Measurements from ENCODE around the gene GINS2. TPM values are rescaled to one million over a fixed set of nuclear protein-coding genes. Genes with fewer than 3 reads are reported as not detected.

GINS2 gene
- total RNA-seq, 1 experiment from 2014 or later: 71.9 TPM

DNA sequence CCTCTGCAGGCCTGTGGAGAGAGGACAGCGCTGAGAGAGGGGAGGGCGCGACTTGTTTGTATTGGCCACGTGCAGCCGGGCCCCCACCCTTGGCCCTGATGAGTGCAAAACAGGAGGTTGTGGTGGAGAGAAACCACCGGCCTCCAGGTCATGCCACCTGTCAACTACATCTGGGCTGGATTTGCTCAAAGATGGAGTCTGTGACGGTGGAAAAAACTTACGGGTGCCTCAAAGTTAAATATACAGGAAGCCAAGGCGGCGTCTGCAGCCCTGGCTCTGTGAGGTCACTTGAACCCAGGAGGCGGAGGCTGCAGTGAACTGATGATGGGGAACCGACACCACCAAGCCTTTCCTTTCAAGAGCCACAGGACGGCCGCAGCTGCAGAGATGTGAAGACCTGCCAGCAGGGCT, 46.5 kb upstream of the GINS2 start:
- Histone ChIP-seq H3K4me1 (ENCODE audit: insufficient read depth, low read length, poor library complexity, severe bottlenecking) (no peaks in the 10 kb centered on the region), H3K9me3 (ENCODE audit: low read depth, low read length, poor library complexity, severe bottlenecking) (no peaks in the 10 kb centered on the region), H3K27ac (ENCODE audit: low read depth, low read length, poor library complexity, severe bottlenecking) (no peak overlapping the region), H3K4me3 (ENCODE audit: low read depth, low read length, poor library complexity, severe bottlenecking) (no peak overlapping the region), H3K36me3 (ENCODE audit: insufficient read depth, low read length, poor library complexity, severe bottlenecking) (no peaks in the 10 kb centered on the region), H3K27me3 (replicated peaks; ENCODE audit: insufficient read depth, low read depth, low read length, poor library complexity) (no peaks in the 10 kb centered on the region)
- BruUV-seq (replicated peaks): no TSS peak
- ChIA-PET POLR2A (ENCODE audit: low non-redundant PET) (no interaction called here), CTCF (no interaction called here)
- no peak for DNase-seq (ENCODE audit: low spot score)
- TF ChIP-seq CTCF (conservative IDR thresholded peaks at IDR 0.05; ENCODE audit: low read depth, low read length) (no peak), EZH2 (IDR thresholded peaks at IDR 0.05; ENCODE audit: borderline replicate concordance, low read depth, low read length, poor library complexity, severe bottlenecking) (no peak)
- intact Hi-C loops (cut with micrococcal nuclease; ENCODE audit: unreplicated experiment): no loop called here

GRCh38 chr16:85734311-85735017, 45.7 kb upstream of the GINS2 start:
- POLR2A ChIA-PET (ENCODE audit: low non-redundant PET): no interaction called here
- no peaks in the 10 kb centered on the region for H3K9me3 ChIP-seq (ENCODE audit: low read depth, low read length, poor library complexity, severe bottlenecking)

DNA sequence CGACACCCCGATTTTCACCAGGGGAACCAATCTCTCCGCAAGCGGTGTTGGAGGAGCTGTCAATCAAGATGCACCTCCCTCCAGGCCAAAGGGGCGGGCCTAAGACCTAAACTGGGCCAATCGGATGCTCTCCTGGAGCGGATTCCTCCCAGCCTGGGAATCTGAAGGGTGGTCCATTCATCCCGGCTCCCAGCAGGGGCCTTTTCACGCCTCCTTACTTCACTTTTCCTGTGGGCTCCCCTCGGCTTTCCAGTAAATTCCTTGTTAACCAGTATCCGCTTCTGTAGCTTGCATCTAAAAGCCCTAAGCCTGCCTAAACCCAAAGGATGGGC, 45.1 kb upstream of the GINS2 start:
- no peak overlapping the region for H3K4me3 ChIP-seq (ENCODE audit: low read depth, low read length, poor library complexity, severe bottlenecking)
- POLR2A ChIA-PET (ENCODE audit: low non-redundant PET): no interaction called here
- H3K9me3 ChIP-seq (ENCODE audit: low read depth, low read length, poor library complexity, severe bottlenecking): no peaks in the 10 kb centered on the region
- intact Hi-C loops (cut with micrococcal nuclease; ENCODE audit: unreplicated experiment): no loop called here
- H3K36me3 ChIP-seq (ENCODE audit: insufficient read depth, low read length, poor library complexity, severe bottlenecking): no peaks in the 10 kb centered on the region
- H3K27ac ChIP-seq (ENCODE audit: low read depth, low read length, poor library complexity, severe bottlenecking): no peak overlapping the region
- peaks cover 7% of the 10 kb centered on the region for H3K4me1 ChIP-seq (ENCODE audit: insufficient read depth, low read length, poor library complexity, severe bottlenecking)
- peak; percentile 75 for DNase-seq (ENCODE audit: low spot score)
- H3K27me3 ChIP-seq (replicated peaks; ENCODE audit: insufficient read depth, low read depth, low read length, poor library complexity): no peaks in the 10 kb centered on the region
- TF ChIP-seq CTCF (conservative IDR thresholded peaks at IDR 0.05; ENCODE audit: low read depth, low read length) (no peak), EZH2 (IDR thresholded peaks at IDR 0.05; ENCODE audit: borderline replicate concordance, low read depth, low read length, poor library complexity, severe bottlenecking) (no peak)
- CTCF ChIA-PET: no interaction called here
- BruUV-seq (replicated peaks): no TSS peak

More at GRCh38 chr16:85734311-85735017, 45.7 kb upstream of the GINS2 start:
- H3K27me3 ChIP-seq (replicated peaks; ENCODE audit: insufficient read depth, low read depth, low read length, poor library complexity): no peaks in the 10 kb centered on the region
- CTCF ChIA-PET: no interaction called here
- intact Hi-C loops (cut with micrococcal nuclease; ENCODE audit: unreplicated experiment): no loop called here
- H3K4me3 ChIP-seq (ENCODE audit: low read depth, low read length, poor library complexity, severe bottlenecking): no peak overlapping the region
- DNase-seq (ENCODE audit: low spot score): no peak
- H3K4me1 ChIP-seq (ENCODE audit: insufficient read depth, low read length, poor library complexity, severe bottlenecking): peaks cover 3% of the 10 kb centered on the region
- no peak overlapping the region for H3K27ac ChIP-seq (ENCODE audit: low read depth, low read length, poor library complexity, severe bottlenecking)
- TF ChIP-seq CTCF (conservative IDR thresholded peaks at IDR 0.05; ENCODE audit: low read depth, low read length) (no peak), EZH2 (IDR thresholded peaks at IDR 0.05; ENCODE audit: borderline replicate concordance, low read depth, low read length, poor library complexity, severe bottlenecking) (no peak)
- no peaks in the 10 kb centered on the region for H3K36me3 ChIP-seq (ENCODE audit: insufficient read depth, low read length, poor library complexity, severe bottlenecking)
- no TSS peak for BruUV-seq (replicated peaks)

Measured in A673 (cell line).